K562 (cell line): ENCODE measurements around the gene EVI2B. TPM values are rescaled to one million over a fixed set of nuclear protein-coding genes. Genes with fewer than 3 reads are reported as not detected.
A peak's percentile ranks its signal among the peaks of the same experiment; 100 is the strongest.

Experiments used
- ATAC-seq: fragments of 200-7000 bp; cut with Tn5 transposase; 3 replicates; pipeline ENCODE4 v1.9.1; 2020; ENCODE audit warnings: moderate library complexity
- BruUV-seq: library from RNA; stranded (reverse); fragments of 400-500 nt; replicated peaks from 2 replicates; lab custom pipeline; 2021; lab: Mats Ljungman, UMichigan
- CTCF ChIA-PET: fragments of 300-600 bp; formaldehyde crosslinking; extraction: SDS; loops from one replicate; lab custom pipeline; 2021; ENCODE audit warnings: low intra/inter-chr PET ratio; lab: Yijun Ruan, JAX
- POLR2A ChIA-PET: fragments of 300-600, 350-650 bp; sonication (Branson Sonifier 250); formaldehyde crosslinking; extraction: SDS; loops from one replicate; lab custom pipeline; 2021; ENCODE audit warnings: antibody characterized with exemption, inconsistent platforms; lab: Yijun Ruan, JAX
- DNase-seq, 4 experiments: peaks; one replicate each; pipeline versions ENCODE4 v3.0.0 to v3.0.0-alpha.2; 2011 to 2018; ENCODE audit warnings: low spot score in 3 of 4, mixed read lengths in 3 of 4; ENCODE audit errors: extremely low read depth in 1 of 4
- FAIRE-seq: peaks from 2 replicates; lab custom pipeline; 2011; peaks lifted over from hg19 to GRCh38; lab: Jason Lieb, UNC
- H2AFZ ChIP-seq: 2 replicates; pipeline ENCODE4 v1.6.0; 2011; ENCODE audit warnings: low read depth, low read length, control low read depth, inconsistent platforms
- H3K27ac ChIP-seq: fragments of 200-600 bp; 3 replicates; pipeline ENCODE4 v1.8.0; 2011; ENCODE audit warnings: low read depth, mild to moderate bottlenecking, control low read depth, inconsistent platforms, low read length, moderate library complexity, mixed read lengths; ENCODE audit errors: extremely low read depth
- H3K27me3 ChIP-seq, 2 experiments: fragments of 300-600 bp in 1 of 2; 2 replicates in 1 of 2; 3 replicates in 1 of 2; pipeline versions ENCODE4 v1.6.0 to v1.8.0; 2011; ENCODE audit warnings: inconsistent platforms in 2 of 2, low read length in 2 of 2, mild to moderate bottlenecking in 1 of 2, mixed read lengths in 1 of 2, moderate library complexity in 1 of 2; ENCODE audit not compliant: control insufficient read depth in 2 of 2, insufficient read depth in 2 of 2
- H3K36me3 ChIP-seq: fragments of 300-600 bp; 3 replicates; pipeline ENCODE4 v1.8.0; 2011; ENCODE audit warnings: mild to moderate bottlenecking, low read length, inconsistent platforms; ENCODE audit not compliant: control insufficient read depth, insufficient read depth
- H3K4me1 ChIP-seq, 2 experiments: fragments of 200-600 bp in 1 of 2; replicated peaks in 1 of 2; 2 replicates in 1 of 2; 3 replicates in 1 of 2; pipeline versions ENCODE4 v1.5.1 to v1.8.0; 2011; ENCODE audit warnings: inconsistent platforms in 2 of 2, low read length in 2 of 2, mild to moderate bottlenecking in 1 of 2, mixed read lengths in 1 of 2, moderate library complexity in 1 of 2; ENCODE audit not compliant: control insufficient read depth in 2 of 2, insufficient read depth in 2 of 2
- H3K4me2 ChIP-seq: 2 replicates; pipeline ENCODE4 v1.6.1; 2011; ENCODE audit warnings: low read length, control low read depth, inconsistent platforms, mixed read lengths; ENCODE audit not compliant: insufficient read depth
- H3K4me3 ChIP-seq: fragments of 200-600 bp; sonication (generic), shearing (Covaris generic); 2 replicates; pipeline ENCODE4 v1.5.1; 2016; ENCODE audit warnings: control low read depth, inconsistent platforms
- H3K79me2 ChIP-seq: fragments of 200-600 bp; 3 replicates; pipeline ENCODE4 v1.8.0; 2011; ENCODE audit warnings: low read length, inconsistent platforms; ENCODE audit not compliant: control insufficient read depth, insufficient read depth
- H3K9ac ChIP-seq, 2 experiments: 2 replicates each; pipeline versions ENCODE4 v1.6.0 to v1.6.1; 2011; ENCODE audit warnings: low read depth in 2 of 2, low read length in 2 of 2, control low read depth in 1 of 2, inconsistent platforms in 1 of 2, mild to moderate bottlenecking in 1 of 2, mixed read lengths in 1 of 2; ENCODE audit not compliant: insufficient read depth in 1 of 2
- H3K9me1 ChIP-seq: one replicate; pipeline ENCODE4 v1.6.0; 2011; ENCODE audit warnings: inconsistent platforms, mild to moderate bottlenecking, low read length, moderate library complexity; ENCODE audit not compliant: control insufficient read depth, insufficient read depth
- H3K9me3 ChIP-seq: replicated peaks from 2 replicates; pipeline ENCODE4 v1.5.1; 2011; ENCODE audit warnings: low read depth, low read length, inconsistent platforms; ENCODE audit not compliant: control insufficient read depth, insufficient read depth
- H4K20me1 ChIP-seq: replicated peaks from 2 replicates; pipeline ENCODE4 v1.6.1; 2011; ENCODE audit warnings: low read length, inconsistent platforms, mixed read lengths; ENCODE audit not compliant: control insufficient read depth, insufficient read depth
- EWSR1 ChIP-seq: fragments of 450-650 bp; IDR thresholded peaks from 2 replicates; pipeline ENCODE4 v1.6.1; 2018; ENCODE audit warnings: borderline replicate concordance, mild to moderate bottlenecking, low read depth, moderate library complexity; ENCODE audit not compliant: partially characterized antibody
- KDM5B ChIP-seq: fragments of 200-600 bp; sonication (generic); IDR thresholded peaks from 2 replicates; pipeline ENCODE4 v1.6.1; 2012; ENCODE audit warnings: low read depth, mild to moderate bottlenecking, moderate library complexity, low read length, control low read depth, inconsistent platforms; ENCODE audit not compliant: insufficient replicate concordance
- NCOA4 ChIP-seq: fragments of 450-650 bp; IDR thresholded peaks from 2 replicates; pipeline ENCODE4 v1.6.1; 2018; ENCODE audit warnings: mild to moderate bottlenecking; ENCODE audit not compliant: partially characterized antibody
- POLR3A ChIP-seq: IDR thresholded peaks from 2 replicates; pipeline ENCODE4 v1.6.1; 2011; ENCODE audit warnings: borderline replicate concordance, mild to moderate bottlenecking, moderate library complexity; ENCODE audit not compliant: insufficient read length, insufficient read depth; ENCODE audit errors: extremely low read depth
- POU5F1 ChIP-seq: fragments of 150-350 bp; IDR thresholded peaks from 2 replicates; pipeline ENCODE4 v1.6.1; 2014; ENCODE audit warnings: borderline replicate concordance, low read length, low read depth, mild to moderate bottlenecking; ENCODE audit not compliant: partially characterized antibody
- RAD51 ChIP-seq: fragments of 450-650 bp; IDR thresholded peaks from 2 replicates; pipeline ENCODE4 v1.7.1; 2016; ENCODE audit warnings: low read depth, mild to moderate bottlenecking, borderline replicate concordance
- SREBF2 ChIP-seq: sonication (generic); formaldehyde crosslinking; IDR thresholded peaks from 2 replicates; pipeline ENCODE4 v1.4.0; 2020; ENCODE audit warnings: mild to moderate bottlenecking, missing genetic modification reagents
- TCF3 ChIP-seq: sonication (generic); formaldehyde crosslinking; IDR thresholded peaks from 2 replicates; pipeline ENCODE4 v1.4.0; 2020; ENCODE audit warnings: mild to moderate bottlenecking, missing genetic modification reagents
- TCF7L2 ChIP-seq: fragments of 150-350 bp; IDR thresholded peaks from 2 replicates; pipeline ENCODE4 v1.6.1; 2016; ENCODE audit warnings: low read depth, mild to moderate bottlenecking, low read length, moderate library complexity
- THRAP3 ChIP-seq: fragments of 450-650 bp; IDR thresholded peaks from 2 replicates; pipeline ENCODE4 v1.6.1; 2016; ENCODE audit warnings: mild to moderate bottlenecking, inconsistent platforms, borderline replicate concordance
- XRCC4 ChIP-seq: IDR thresholded peaks from one replicate; pipeline ENCODE4 v1.6.1; 2011; ENCODE audit not compliant: insufficient read depth, insufficient read length; ENCODE audit errors: extremely low read depth
- ZC3H8 ChIP-seq: fragments of 450-650 bp; IDR thresholded peaks from 2 replicates; pipeline ENCODE4 v1.6.1; 2017
- WGBS: fragments of 100-300 bp; shearing (Covaris generic); methylation state at CpG from one replicate; pipeline ENCODE4 v1.1.6; 2016; ENCODE audit warnings: low coverage, mixed read lengths; ENCODE audit not compliant: insufficient coverage; ENCODE audit errors: missing lambda C conversion rate; 5-methylcytosine and 5-hydroxymethylcytosine counted together
- in situ Hi-C: fragments of 300-500 bp; cut with MboI; formaldehyde crosslinking; loops from 4 replicates; pipeline ENCODE4 v1.15.0; 2018; ENCODE audit warnings: inconsistent platforms, mixed read lengths
- intact Hi-C: fragments of 100-400 bp; cut with micrococcal nuclease; formaldehyde crosslinking; loops from 2 replicates; pipeline ENCODE4 v1.14.2; 2022
- polyA plus RNA-seq, 8 experiments: library from polyadenylated mRNA; depleted of rRNA in 4 of 8; stranded (reverse) in 5 of 8; unstranded in 3 of 8; fragments of >200 nt; fragmentation: Nextera tagmentation in 2 of 8; fragmentation: Illumina TruSeq in 1 of 8; extraction: Ambion mirVana in 2 of 8; extraction: Trizol in 1 of 8; gene quantifications; 2 replicates each; pipeline versions ENCODE4 v1.2.1 to v1.2.3, GENCODE V29; 2011 to 2014; ENCODE audit warnings: inconsistent platforms in 1 of 8, missing spikeins in 1 of 8
- total RNA-seq, 7 experiments: library from RNA; depleted of rRNA in 6 of 7; stranded (reverse); fragments of >200 nt in 6 of 7; fragmentation: Illumina TruSeq in 2 of 7; extraction: Trizol in 2 of 7; gene quantifications; 2 replicates each; pipeline versions ENCODE4 v1.2.1 to v1.2.3, GENCODE V29; 2011 to 2021; ENCODE audit warnings: low replicate concordance in 1 of 7
- TF ChIP-seq, protein P1 (sequence below): fragments of 200-800 bp; sonication (Bioruptor generic); IDR thresholded peaks from 2 replicates; pipeline ENCODE4 v1.6.1; 2017; ENCODE audit warnings: missing genetic modification characterization, missing compliant biosample characterization
- TF ChIP-seq, protein P2 (sequence below): sonication (generic); formaldehyde crosslinking; IDR thresholded peaks from 2 replicates; pipeline ENCODE4 v1.5.0; 2020; ENCODE audit warnings: missing genetic modification reagents
- TF ChIP-seq, protein P3 (sequence below): fragments of 450-650 bp; formaldehyde crosslinking; IDR thresholded peaks from 2 replicates; pipeline ENCODE4 v1.4.0; 2020; ENCODE audit warnings: mild to moderate bottlenecking, mixed read lengths

Gene EVI2B
- total and polyA plus RNA-seq, 9 of the 15 experiments (the other 6 are each of a cell fraction or from before 2014, with no cell fraction given), result 0.54 to 8.0 (median 2.5) TPM

DNA sequence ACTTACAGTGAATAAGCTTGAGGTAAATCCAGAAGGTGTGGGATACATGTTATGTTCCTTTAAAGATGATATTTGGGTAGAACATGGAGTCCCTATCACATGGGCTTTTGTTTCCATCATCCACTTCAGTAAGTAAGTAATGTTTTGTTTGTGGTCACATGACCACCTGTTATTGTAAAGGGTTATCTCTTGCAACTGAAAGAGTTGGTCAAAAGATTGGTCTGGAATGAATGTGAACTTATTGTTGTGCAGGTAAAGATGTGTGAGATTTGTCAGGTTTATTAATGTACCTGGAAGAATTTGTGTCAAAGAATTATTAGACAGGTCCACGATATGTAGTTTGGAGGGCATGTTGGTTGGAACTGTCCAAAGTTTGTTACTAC lies 18.4 kb downstream of the EVI2B start:
- Histone ChIP-seq H3K9ac (no peak overlapping the region), H2AFZ (no peak overlapping the region), H3K9me3 (no peaks in the 10 kb centered on the region), H3K4me2 (no peak overlapping the region), H4K20me1 (no peaks in the 10 kb centered on the region), H3K27me3 (no peaks in the 10 kb centered on the region), H3K27ac (no peak overlapping the region), H3K4me3 (no peak overlapping the region), H3K79me2 (no peaks in the 10 kb centered on the region), H3K36me3 (peaks cover 9% of the 10 kb centered on the region), H3K4me1 (no peaks in the 10 kb centered on the region), H3K9me1 (no peaks in the 10 kb centered on the region)
- intact Hi-C loops (no loop called here), in situ Hi-C loops (no loop called here)
- no TSS peak for BruUV-seq
- FAIRE-seq (no peak), ATAC-seq (no peak), DNase-seq (no peak)
- ChIA-PET POLR2A (interaction anchor here (0.5 to 1.3 kb wide), 2 partner anchors 12 to 29 kb away, joined by 3 read pairs; no protein-coding TSS in a partner anchor), CTCF (no interaction called here)
- no peak for TF ChIP-seq EWSR1
- no peak for TF ChIP-seq POLR3A
- no peak for TF ChIP-seq KDM5B
- no peak for TF ChIP-seq TCF7L2
- TF ChIP-seq THRAP3, result no peak
- TF ChIP-seq RAD51, result peak; percentile 31; the same call in 1 of the 2 replicates
- no peak for TF ChIP-seq ZC3H8
- TF ChIP-seq POU5F1, result no peak
- TF ChIP-seq, protein P1, sequence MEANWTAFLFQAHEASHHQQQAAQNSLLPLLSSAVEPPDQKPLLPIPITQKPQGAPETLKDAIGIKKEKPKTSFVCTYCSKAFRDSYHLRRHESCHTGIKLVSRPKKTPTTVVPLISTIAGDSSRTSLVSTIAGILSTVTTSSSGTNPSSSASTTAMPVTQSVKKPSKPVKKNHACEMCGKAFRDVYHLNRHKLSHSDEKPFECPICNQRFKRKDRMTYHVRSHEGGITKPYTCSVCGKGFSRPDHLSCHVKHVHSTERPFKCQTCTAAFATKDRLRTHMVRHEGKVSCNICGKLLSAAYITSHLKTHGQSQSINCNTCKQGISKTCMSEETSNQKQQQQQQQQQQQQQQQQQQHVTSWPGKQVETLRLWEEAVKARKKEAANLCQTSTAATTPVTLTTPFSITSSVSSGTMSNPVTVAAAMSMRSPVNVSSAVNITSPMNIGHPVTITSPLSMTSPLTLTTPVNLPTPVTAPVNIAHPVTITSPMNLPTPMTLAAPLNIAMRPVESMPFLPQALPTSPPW, result no peak
- no peak for TF ChIP-seq NCOA4
- no peak for TF ChIP-seq XRCC4
- no peak for TF ChIP-seq TCF3 (CRISPR knock-in tag)
- TF ChIP-seq, protein P2, sequence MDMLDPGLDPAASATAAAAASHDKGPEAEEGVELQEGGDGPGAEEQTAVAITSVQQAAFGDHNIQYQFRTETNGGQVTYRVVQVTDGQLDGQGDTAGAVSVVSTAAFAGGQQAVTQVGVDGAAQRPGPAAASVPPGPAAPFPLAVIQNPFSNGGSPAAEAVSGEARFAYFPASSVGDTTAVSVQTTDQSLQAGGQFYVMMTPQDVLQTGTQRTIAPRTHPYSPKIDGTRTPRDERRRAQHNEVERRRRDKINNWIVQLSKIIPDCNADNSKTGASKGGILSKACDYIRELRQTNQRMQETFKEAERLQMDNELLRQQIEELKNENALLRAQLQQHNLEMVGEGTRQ (CRISPR knock-in tag), result peak; percentile 19; the same call in 1 of the 2 replicates
- TF ChIP-seq SREBF2 (CRISPR knock-in tag), result no peak
- TF ChIP-seq, protein P3, sequence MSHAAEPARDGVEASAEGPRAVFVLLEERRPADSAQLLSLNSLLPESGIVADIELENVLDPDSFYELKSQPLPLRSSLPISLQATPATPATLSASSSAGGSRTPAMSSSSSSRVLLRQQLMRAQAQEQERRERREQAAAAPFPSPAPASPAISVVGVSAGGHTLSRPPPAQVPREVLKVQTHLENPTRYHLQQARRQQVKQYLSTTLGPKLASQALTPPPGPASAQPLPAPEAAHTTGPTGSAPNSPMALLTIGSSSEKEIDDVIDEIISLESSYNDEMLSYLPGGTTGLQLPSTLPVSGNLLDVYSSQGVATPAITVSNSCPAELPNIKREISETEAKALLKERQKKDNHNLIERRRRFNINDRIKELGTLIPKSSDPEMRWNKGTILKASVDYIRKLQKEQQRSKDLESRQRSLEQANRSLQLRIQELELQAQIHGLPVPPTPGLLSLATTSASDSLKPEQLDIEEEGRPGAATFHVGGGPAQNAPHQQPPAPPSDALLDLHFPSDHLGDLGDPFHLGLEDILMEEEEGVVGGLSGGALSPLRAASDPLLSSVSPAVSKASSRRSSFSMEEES, result peak; percentile 93
- 81% methylated on average over 1 of the region's 1 CpG for WGBS
